Stimulated activated naive CD8-positive, alpha-beta T cell treated with anti-CD3 and anti-CD28 coated beads, Interleukin-15, Interleukin-2, amounts not matched to agents 100 U/mL and 50 U/mL, for 24 hours (primary cell): ENCODE data around the gene ELP4.

Experiments
- ATAC-seq: fragments of 150-1000 bp; cut with Tn5 transposase; one replicate; pipeline ENCODE4 v1.10.0; 2021
- DNase-seq: peaks from one replicate; pipeline ENCODE4 v3.0.0; 2021

Gene ELP4

DNA sequence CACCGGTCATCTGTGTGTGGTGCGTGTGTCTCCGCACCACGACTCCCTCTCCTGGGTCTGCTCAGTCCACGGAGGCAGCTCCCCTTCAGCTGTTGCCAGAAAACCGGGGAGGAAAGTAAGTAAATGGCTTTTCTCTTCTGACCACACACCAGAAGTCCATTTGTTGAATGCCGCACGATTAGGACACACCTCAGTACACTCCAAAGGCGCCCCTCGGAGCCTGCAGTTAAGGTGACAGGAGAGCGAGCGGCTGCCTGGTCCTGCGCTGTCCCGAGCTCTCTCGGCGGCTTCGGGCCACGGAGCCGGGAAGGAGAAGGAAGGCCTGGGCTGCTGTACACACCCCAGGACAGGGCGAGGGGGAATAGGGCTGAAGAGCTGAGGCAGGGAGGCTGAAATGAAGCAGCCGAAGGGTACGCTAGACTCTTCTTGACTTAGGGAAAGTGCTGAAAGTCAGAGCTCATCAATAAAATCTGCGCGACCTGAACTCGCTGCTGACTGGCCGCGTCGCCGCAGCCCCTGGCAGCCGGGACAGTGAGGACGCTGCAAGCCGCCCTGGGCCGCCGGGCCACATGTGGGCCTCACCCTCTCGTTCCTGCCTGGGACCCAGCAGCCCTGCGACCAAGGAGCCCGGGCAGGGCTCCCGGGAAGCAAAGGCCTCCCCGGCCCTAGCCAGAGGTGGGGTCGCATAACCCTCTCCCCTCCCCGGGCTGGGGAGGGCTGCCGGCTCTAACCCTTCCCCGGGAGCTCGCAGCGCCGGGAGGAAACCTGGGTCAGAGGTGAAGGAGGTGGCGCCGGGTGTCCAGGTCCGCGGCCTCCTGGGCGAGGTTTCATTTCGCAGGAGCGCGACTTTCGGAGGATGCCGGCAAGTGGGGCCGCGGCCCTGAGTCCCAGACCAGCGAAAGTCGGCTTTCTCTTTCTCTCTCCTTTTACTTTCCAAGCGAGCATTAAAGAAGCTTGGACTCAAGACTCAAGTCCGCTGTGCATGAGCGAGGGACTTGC lies 303.1 kb downstream of the ELP4 start:
- ATAC-seq: no peak

GRCh38 chr11:31813391-31814175 lies 304.0 kb downstream of the ELP4 start:
- no peak for ATAC-seq

More for the DNA sequence above, 303.1 kb downstream of the ELP4 start:
- no peak for DNase-seq

GRCh38 chr11:31814176-31814868 lies 304.8 kb downstream of the ELP4 start:
- DNase-seq (no peak), ATAC-seq (no peak)

More at GRCh38 chr11:31813391-31814175, 304.0 kb downstream of the ELP4 start:
- no peak for DNase-seq

- DNase-seq (no peak), ATAC-seq (no peak)
Observed at GRCh38 chr11:31815711-31816467, 306.3 kb downstream of the ELP4 start.

DNA sequence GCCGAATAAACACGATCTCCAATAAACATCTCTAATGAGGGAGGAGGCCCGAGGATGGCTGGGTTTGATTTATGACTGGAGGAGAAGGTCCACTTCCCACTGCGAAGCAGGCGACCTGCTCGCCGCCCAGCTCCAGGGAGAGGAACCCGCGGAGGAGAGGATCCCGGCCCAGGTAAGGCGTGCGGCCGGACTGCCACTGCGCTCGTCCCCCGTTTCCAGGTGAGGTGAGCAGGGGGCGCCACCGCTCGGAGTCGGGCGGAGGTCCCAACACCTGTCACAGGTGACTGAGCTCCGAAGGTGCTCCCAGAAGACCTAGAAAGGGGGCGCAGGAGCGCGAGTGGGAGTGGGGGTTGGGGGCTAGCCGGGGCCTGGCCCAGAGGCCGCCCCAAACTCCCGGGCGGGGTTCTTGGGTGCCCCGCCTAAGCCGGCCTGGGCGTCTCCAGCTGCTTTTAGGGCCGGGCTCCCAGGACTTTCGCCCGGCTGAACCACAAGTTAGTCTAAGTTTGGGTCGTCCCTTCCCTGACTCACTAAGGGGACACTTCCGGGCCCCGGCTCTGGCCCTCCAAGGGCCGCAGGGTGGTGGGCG lies 307.0 kb downstream of the ELP4 start:
- ATAC-seq: no peak
- no peak for DNase-seq

DNA sequence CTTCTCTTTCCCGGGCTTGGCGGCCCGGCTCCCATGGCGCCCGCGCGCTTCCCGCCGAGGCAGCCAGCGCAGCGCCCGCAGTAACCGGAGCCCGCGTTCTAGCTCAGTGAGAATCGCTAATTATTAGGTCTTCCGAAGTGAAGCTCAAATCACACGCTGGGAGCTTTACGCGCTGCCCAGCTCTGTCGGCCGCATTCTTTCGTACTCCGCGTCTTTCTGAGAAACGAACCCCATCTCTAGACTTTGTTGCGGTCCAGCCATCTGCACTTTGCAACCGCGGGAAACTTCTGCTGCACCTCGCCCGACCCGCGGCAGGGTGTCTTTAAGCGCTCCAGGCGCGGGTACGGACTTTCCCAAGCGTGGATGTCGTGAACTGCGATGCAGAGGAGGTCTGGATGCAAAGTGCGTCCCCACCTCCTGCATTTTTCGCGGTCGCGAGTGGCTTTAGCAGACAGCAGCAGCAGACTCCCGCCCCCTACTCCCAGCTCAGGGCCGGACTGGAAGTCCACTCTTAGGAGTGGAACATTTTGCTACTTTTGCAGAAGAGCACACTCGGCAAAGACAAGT lies 307.6 kb downstream of the ELP4 start:
- no peak for DNase-seq
- no peak for ATAC-seq

- ATAC-seq: no peak
- DNase-seq: no peak
Observed at GRCh38 chr11:31817621-31818424, 308.3 kb downstream of the ELP4 start.

DNA sequence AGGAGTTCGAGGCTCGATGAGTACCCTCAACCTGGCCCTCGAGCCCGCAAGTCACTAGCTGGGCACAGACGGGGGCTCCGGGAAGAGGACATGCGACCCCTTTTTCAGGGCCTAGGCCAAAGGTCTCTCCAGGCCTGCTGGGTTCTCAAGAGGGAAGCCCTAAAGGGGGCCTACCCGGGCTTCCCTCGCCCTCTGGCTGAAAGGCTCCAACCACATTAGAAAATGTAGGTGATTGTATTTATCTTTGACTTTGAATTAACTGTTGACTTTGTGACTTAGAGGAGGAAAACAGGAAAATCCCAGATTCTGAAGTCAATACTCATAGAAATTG lies 308.8 kb downstream of the ELP4 start:
- ATAC-seq (no peak), DNase-seq (no peak)

- ATAC-seq (no peak), DNase-seq (no peak)
Observed at GRCh38 chr11:31818874-31819331, 309.3 kb downstream of the ELP4 start.

GRCh38 chr11:31819621-31820437 lies 310.3 kb downstream of the ELP4 start:
- ATAC-seq (no peak), DNase-seq (no peak)

GRCh38 chr11:31820438-31820818 lies 310.9 kb downstream of the ELP4 start:
- DNase-seq (no peak), ATAC-seq (no peak)

GRCh38 chr11:31821235-31821764 lies 311.7 kb downstream of the ELP4 start:
- ATAC-seq (no peak), DNase-seq (no peak)

DNA sequence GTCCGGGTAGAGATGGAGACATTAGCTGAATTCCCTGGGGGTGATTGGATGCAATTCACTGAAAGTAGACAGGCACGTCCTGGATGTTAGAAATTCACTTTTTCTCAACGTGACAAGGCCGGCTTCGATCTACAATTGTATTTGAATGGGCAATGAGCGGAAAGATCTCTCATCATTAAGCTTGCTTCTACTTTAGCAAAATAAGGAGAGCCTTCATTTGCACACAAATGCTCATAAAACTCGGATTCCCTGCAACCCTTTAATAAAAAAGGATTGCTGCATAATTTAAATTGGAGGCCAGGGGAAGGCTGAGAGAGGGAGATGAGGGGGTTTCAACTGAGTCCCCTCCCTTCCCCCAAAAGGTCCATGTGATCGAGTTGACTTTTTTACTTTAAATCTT lies 312.2 kb downstream of the ELP4 start:
- no peak for DNase-seq
- no peak for ATAC-seq

- DNase-seq: no peak
- no peak for ATAC-seq
Observed at GRCh38 chr11:31822175-31822926, 312.8 kb downstream of the ELP4 start.

GRCh38 chr11:31822927-31823643 lies 313.5 kb downstream of the ELP4 start:
- no peak for DNase-seq
- no peak for ATAC-seq

GRCh38 chr11:31823644-31824331 lies 314.2 kb downstream of the ELP4 start:
- no peak for ATAC-seq
- DNase-seq: no peak

GRCh38 chr11:31824332-31824878 lies 314.8 kb downstream of the ELP4 start:
- ATAC-seq: no peak

More at GRCh38 chr11:31824332-31824878, 314.8 kb downstream of the ELP4 start:
- no peak for DNase-seq
